ENCODE measurements around the gene C3orf62. TPM values are rescaled to one million over a fixed set of nuclear protein-coding genes. Genes with fewer than 3 reads are reported as not detected.

The C3orf62 gene
- total RNA-seq, 4 donors from 2014 or later = 2.6 to 3.3 (median 3.0) TPM

GRCh38 chr3:49311283-49311682 is 34.3 kb upstream of the C3orf62 start:
- H3K27ac ChIP-seq = no peak overlapping the region
- peaks cover 0 to 92% (median 15%) of the 10 kb centered on the region in 3 donors for H3K36me3 ChIP-seq
- no peaks in the 10 kb centered on the region for H3K4me1 ChIP-seq
- 91 to 94% methylated on average over 3 of the region's 3 CpGs for WGBS, 2 donors
- no peaks in the 10 kb centered on the region for H3K27me3 ChIP-seq
- TF ChIP-seq CTCF (IDR thresholded peaks at IDR 0.05) = no peak
- TF ChIP-seq EP300 (IDR thresholded peaks at IDR 0.05) = no peak
- TF ChIP-seq POLR2A (IDR thresholded peaks at IDR 0.05) = no peak
- no peaks in the 10 kb centered on the region for H3K9me3 ChIP-seq
- DNase-seq (ENCODE audit: low spot score in 2 of 2) = no peak
- H3K4me3 ChIP-seq = no peak overlapping the region

GRCh38 chr3:49310677-49311076 is 33.6 kb upstream of the C3orf62 start:
- no peaks in the 10 kb centered on the region for H3K27me3 ChIP-seq
- 83 to 100% methylated on average over 1 of the region's 1 CpG for WGBS, 2 donors
- peaks cover 0 to 92% (median 15%) of the 10 kb centered on the region in 3 donors for H3K36me3 ChIP-seq
- H3K4me3 ChIP-seq = no peak overlapping the region
- H3K4me1 ChIP-seq = no peaks in the 10 kb centered on the region
- H3K27ac ChIP-seq = no peak overlapping the region
- DNase-seq (ENCODE audit: low spot score in 2 of 2) = no peak
- TF ChIP-seq EP300 (IDR thresholded peaks at IDR 0.05) = no peak
- TF ChIP-seq CTCF (IDR thresholded peaks at IDR 0.05) = no peak
- TF ChIP-seq POLR2A (IDR thresholded peaks at IDR 0.05) = no peak
- H3K9me3 ChIP-seq = no peaks in the 10 kb centered on the region

GRCh38 chr3:49305608-49306007 is 28.6 kb upstream of the C3orf62 start:
- no peaks in the 10 kb centered on the region for H3K9me3 ChIP-seq
- no peaks in the 10 kb centered on the region for H3K4me1 ChIP-seq
- H3K27me3 ChIP-seq = no peaks in the 10 kb centered on the region
- no peak for TF ChIP-seq CTCF (IDR thresholded peaks at IDR 0.05)
- TF ChIP-seq EP300 (IDR thresholded peaks at IDR 0.05) = no peak
- TF ChIP-seq POLR2A (IDR thresholded peaks at IDR 0.05) = no peak
- no peak overlapping the region for H3K4me3 ChIP-seq
- H3K36me3 ChIP-seq = peaks cover 0 to 98% (median 26%) of the 10 kb centered on the region in 3 donors
- H3K27ac ChIP-seq = no peak overlapping the region
- no peak for DNase-seq (ENCODE audit: low spot score in 2 of 2)
- WGBS, 2 donors = 90 to 95% methylated on average over 5 of the region's 5 CpGs

GRCh38 chr3:49302613-49303012 is 25.6 kb upstream of the C3orf62 start:
- DNase-seq (ENCODE audit: low spot score in 2 of 2) = no peak
- Histone ChIP-seq H3K27ac (no peak overlapping the region), H3K4me1 (peaks cover 0 to 2% (median 0%) of the 10 kb centered on the region in 4 donors), H3K9me3 (no peaks in the 10 kb centered on the region), H3K27me3 (no peaks in the 10 kb centered on the region), H3K36me3 (peaks cover 0 to 99% (median 20%) of the 10 kb centered on the region in 3 donors), H3K4me3 (no peak overlapping the region)
- WGBS, 2 donors = 83 to 89% methylated on average over 1 of the region's 1 CpG
- TF ChIP-seq CTCF (IDR thresholded peaks at IDR 0.05) (no peak), EP300 (IDR thresholded peaks at IDR 0.05) (no peak), POLR2A (IDR thresholded peaks at IDR 0.05) (no peak)

GRCh38 chr3:49300595-49300994 is 23.6 kb upstream of the C3orf62 start:
- 93 to 94% methylated on average over 3 of the region's 3 CpGs for WGBS, 2 donors

More at GRCh38 chr3:49300595-49300994, 23.6 kb upstream of the C3orf62 start:
- Histone ChIP-seq H3K27me3 (no peaks in the 10 kb centered on the region), H3K9me3 (no peaks in the 10 kb centered on the region), H3K36me3 (peaks cover 0 to 99% (median 27%) of the 10 kb centered on the region in 3 donors), H3K4me3 (no peak overlapping the region), H3K4me1 (peaks cover 0 to 17% (median 0%) of the 10 kb centered on the region in 4 donors), H3K27ac (no peak overlapping the region)
- no peak for DNase-seq (ENCODE audit: low spot score in 2 of 2)
- TF ChIP-seq POLR2A (IDR thresholded peaks at IDR 0.05) (no peak), CTCF (IDR thresholded peaks at IDR 0.05) (no peak), EP300 (IDR thresholded peaks at IDR 0.05) (no peak)

Data from tibial nerve (tissue), 4 donors.